ENCODE data around the gene RGN.

- TF ChIP-seq CTCF (IDR thresholded peaks at IDR 0.05), result no peak
- TF ChIP-seq POLR2AphosphoS5 (IDR thresholded peaks at IDR 0.05; ENCODE audit: insufficient read depth in 1 of 2, low read depth in 1 of 2), result no peak
- no peak for TF ChIP-seq POLR2A (IDR thresholded peaks at IDR 0.05)
These were observed 30.3 kb upstream of the RGN start for GRCh38 chrX:47047989-47048388.

Measured in vagina (tissue), 2 donors.